Measurements from ENCODE around the gene ZNF160. TPM values are rescaled to one million over a fixed set of nuclear protein-coding genes. Genes with fewer than 3 reads are reported as not detected.

Gene ZNF160
- polyA plus RNA-seq, 1 experiment: 23.7 TPM

DNA sequence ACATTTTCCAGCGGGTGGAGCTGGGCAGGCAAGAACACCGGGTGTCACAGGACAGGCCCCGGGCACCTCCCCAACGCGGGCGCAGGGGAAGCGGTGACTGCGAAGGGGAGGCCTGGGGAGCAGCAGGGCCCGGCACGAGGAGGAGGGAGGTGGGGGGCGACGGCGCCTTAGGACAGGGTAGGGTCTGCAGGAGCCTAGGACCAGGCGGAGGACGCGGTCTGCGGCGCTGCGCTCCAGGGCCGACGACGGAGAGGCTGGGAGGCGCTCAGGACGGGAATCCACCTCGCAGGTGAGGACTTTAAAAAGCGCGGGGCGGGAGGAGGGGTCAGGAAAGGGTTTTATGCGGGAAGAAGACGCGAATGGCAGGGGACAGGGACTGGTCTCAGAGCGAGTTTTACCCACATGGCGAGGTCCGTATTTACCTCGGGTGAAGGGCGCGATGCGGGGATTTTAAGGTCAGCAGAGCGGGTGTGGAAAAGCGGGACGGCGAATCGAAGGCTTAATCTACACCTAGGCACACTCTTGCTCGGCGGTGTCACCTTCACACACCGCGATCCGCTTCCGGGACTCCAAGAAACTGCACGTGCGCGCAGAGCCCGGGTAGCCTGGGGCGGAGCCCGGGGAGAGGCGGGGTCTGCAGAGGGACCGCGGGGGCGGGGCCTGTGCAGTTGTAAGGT is 45.2 kb downstream of the ZNF160 start:
- Histone ChIP-seq H3K9me3 (ENCODE audit: control insufficient read depth, insufficient read depth, low read length) (peaks cover 74% of the 10 kb centered on the region), H3K27ac (ENCODE audit: low read depth, low read length) (no peak overlapping the region), H3K4me3 (ENCODE audit: low read depth, low read length) (peak overlapping the region; percentile 50), H3K27me3 (ENCODE audit: control insufficient read depth, insufficient read depth, low read length) (peaks cover 3% of the 10 kb centered on the region)
- DNase-seq (ENCODE audit: low read depth, low spot score): no peak
- ChIA-PET CTCF (no interaction called here), POLR2A (no interaction called here)
- TF ChIP-seq CTCF (IDR thresholded peaks at IDR 0.05; ENCODE audit: low read depth, low read length): no peak

GRCh38 chr19:53055117-53055516 is 48.1 kb downstream of the ZNF160 start:
- Histone ChIP-seq H3K9me3 (ENCODE audit: control insufficient read depth, insufficient read depth, low read length) (peaks cover 57% of the 10 kb centered on the region), H3K27me3 (ENCODE audit: control insufficient read depth, insufficient read depth, low read length) (peaks cover 3% of the 10 kb centered on the region), H3K27ac (ENCODE audit: low read depth, low read length) (no peak overlapping the region), H3K4me3 (ENCODE audit: low read depth, low read length) (no peak overlapping the region)
- no peak for DNase-seq (ENCODE audit: low read depth, low spot score)
- TF ChIP-seq CTCF (IDR thresholded peaks at IDR 0.05; ENCODE audit: low read depth, low read length): no peak
- ChIA-PET CTCF (no interaction called here), POLR2A (no interaction called here)

GRCh38 chr19:53047379-53047778 is 55.8 kb downstream of the ZNF160 start:
- Histone ChIP-seq H3K27me3 (ENCODE audit: control insufficient read depth, insufficient read depth, low read length) (no peaks in the 10 kb centered on the region), H3K9me3 (ENCODE audit: control insufficient read depth, insufficient read depth, low read length) (peaks cover 45% of the 10 kb centered on the region), H3K4me3 (ENCODE audit: low read depth, low read length) (no peak overlapping the region), H3K27ac (ENCODE audit: low read depth, low read length) (no peak overlapping the region)
- ChIA-PET POLR2A (no interaction called here), CTCF (no interaction called here)
- no peak for DNase-seq (ENCODE audit: low read depth, low spot score)
- TF ChIP-seq CTCF (IDR thresholded peaks at IDR 0.05; ENCODE audit: low read depth, low read length): no peak

DNA sequence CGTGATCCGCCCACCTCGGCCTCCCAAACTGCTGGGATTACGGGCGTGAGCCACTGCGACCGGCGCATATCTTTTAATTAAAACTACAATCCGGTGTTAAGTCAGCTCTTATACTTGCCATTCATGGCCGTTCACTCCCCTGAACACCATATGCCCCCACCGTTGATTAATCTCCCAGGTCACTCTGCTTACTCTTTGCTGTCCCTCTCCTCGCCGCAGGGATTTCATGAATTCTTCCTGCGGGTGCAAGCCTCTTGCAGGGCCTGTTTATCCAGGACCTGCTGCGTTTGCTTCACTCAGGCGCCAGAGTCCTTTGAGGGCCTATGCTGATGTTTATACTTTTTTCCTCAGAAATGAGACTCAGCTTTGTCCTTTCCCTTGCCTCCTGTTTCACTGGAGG is 57.7 kb downstream of the ZNF160 start:
- ChIA-PET CTCF (no interaction called here), POLR2A (no interaction called here)
- H3K9me3 ChIP-seq (ENCODE audit: control insufficient read depth, insufficient read depth, low read length): peaks cover 39% of the 10 kb centered on the region
- no peak for TF ChIP-seq CTCF (IDR thresholded peaks at IDR 0.05; ENCODE audit: low read depth, low read length)
- no peak for DNase-seq (ENCODE audit: low read depth, low spot score)
- no peaks in the 10 kb centered on the region for H3K27me3 ChIP-seq (ENCODE audit: control insufficient read depth, insufficient read depth, low read length)
- no peak overlapping the region for H3K4me3 ChIP-seq (ENCODE audit: low read depth, low read length)
- no peak overlapping the region for H3K27ac ChIP-seq (ENCODE audit: low read depth, low read length)

GRCh38 chr19:53041366-53041765 is 61.9 kb downstream of the ZNF160 start:
- no peak for TF ChIP-seq CTCF (IDR thresholded peaks at IDR 0.05; ENCODE audit: low read depth, low read length)
- H3K27ac ChIP-seq (ENCODE audit: low read depth, low read length): no peak overlapping the region
- peaks cover 48% of the 10 kb centered on the region for H3K9me3 ChIP-seq (ENCODE audit: control insufficient read depth, insufficient read depth, low read length)
- no peaks in the 10 kb centered on the region for H3K27me3 ChIP-seq (ENCODE audit: control insufficient read depth, insufficient read depth, low read length)
- POLR2A ChIA-PET: no interaction called here
- CTCF ChIA-PET: no interaction called here
- no peak overlapping the region for H3K4me3 ChIP-seq (ENCODE audit: low read depth, low read length)
- DNase-seq (ENCODE audit: low read depth, low spot score): no peak
